Osteoblast (primary cell): ENCODE results near the gene VNN1. TPM values are rescaled to one million over a fixed set of nuclear protein-coding genes. Genes with fewer than 3 reads are reported as not detected.
"Not testable (repeated sequence)": the region's sequence is repeated elsewhere in the genome, so short reads cannot be mapped to it uniquely, and the experiment has no call there.

ENCODE experiments used
- DNase-seq: peaks from one replicate; pipeline ENCODE4 v3.0.0; 2011; ENCODE audit warnings: low spot score, mixed read lengths; ENCODE audit not compliant: insufficient read length; ENCODE audit errors: missing footprints
- H2AFZ ChIP-seq: 2 replicates; pipeline ENCODE4 v1.6.0; 2011; ENCODE audit warnings: mild to moderate bottlenecking, low read length
- H3K27ac ChIP-seq: 2 replicates; pipeline ENCODE4 v1.5.1; 2011; ENCODE audit warnings: mild to moderate bottlenecking, low read depth, low read length, moderate library complexity
- H3K27me3 ChIP-seq: 2 replicates; pipeline ENCODE4 v1.6.0; 2012; ENCODE audit warnings: mild to moderate bottlenecking, control low read depth, inconsistent platforms, low read length, moderate library complexity; ENCODE audit not compliant: insufficient read depth
- H3K36me3 ChIP-seq: 2 replicates; pipeline ENCODE4 v1.5.1; 2011; ENCODE audit warnings: mild to moderate bottlenecking, low read length, control low read depth, moderate library complexity; ENCODE audit not compliant: insufficient read depth
- H3K4me1 ChIP-seq: 2 replicates; pipeline ENCODE4 v1.5.1; 2011; ENCODE audit warnings: mild to moderate bottlenecking, low read length, control low read depth, moderate library complexity; ENCODE audit not compliant: insufficient read depth
- H3K4me2 ChIP-seq: 2 replicates; pipeline ENCODE4 v1.6.0; 2011; ENCODE audit warnings: mild to moderate bottlenecking, low read length; ENCODE audit not compliant: insufficient read depth
- H3K4me3 ChIP-seq: fragments of 200-600 bp; sonication (generic); 3 replicates; pipeline ENCODE4 v1.5.1; 2012; ENCODE audit warnings: mild to moderate bottlenecking, low read length, inconsistent platforms; ENCODE audit not compliant: insufficient read depth
- H3K79me2 ChIP-seq: 2 replicates; pipeline ENCODE4 v1.6.0; 2012; ENCODE audit warnings: mild to moderate bottlenecking, low read length, control low read depth, inconsistent platforms; ENCODE audit not compliant: insufficient read depth
- H3K9me3 ChIP-seq: 2 replicates; pipeline ENCODE4 v1.5.1; 2011; ENCODE audit warnings: low read depth, low read length, control low read depth
- H4K20me1 ChIP-seq: 2 replicates; pipeline ENCODE4 v1.6.0; 2012; ENCODE audit warnings: mild to moderate bottlenecking, low read length, control low read depth; ENCODE audit not compliant: insufficient read depth
- CTCF ChIP-seq: IDR thresholded peaks from 2 replicates; pipeline ENCODE4 v1.5.1; 2011; ENCODE audit warnings: mild to moderate bottlenecking, low read depth, low read length, moderate library complexity; ENCODE audit errors: extremely low read depth
- total RNA-seq: library from RNA; depleted of rRNA; stranded (reverse); fragments of >200 nt; gene quantifications from 2 replicates; pipeline ENCODE4 v1.2.3, GENCODE V29; 2012

VNN1 gene
- total RNA-seq, 1 donor, result not detected

DNA sequence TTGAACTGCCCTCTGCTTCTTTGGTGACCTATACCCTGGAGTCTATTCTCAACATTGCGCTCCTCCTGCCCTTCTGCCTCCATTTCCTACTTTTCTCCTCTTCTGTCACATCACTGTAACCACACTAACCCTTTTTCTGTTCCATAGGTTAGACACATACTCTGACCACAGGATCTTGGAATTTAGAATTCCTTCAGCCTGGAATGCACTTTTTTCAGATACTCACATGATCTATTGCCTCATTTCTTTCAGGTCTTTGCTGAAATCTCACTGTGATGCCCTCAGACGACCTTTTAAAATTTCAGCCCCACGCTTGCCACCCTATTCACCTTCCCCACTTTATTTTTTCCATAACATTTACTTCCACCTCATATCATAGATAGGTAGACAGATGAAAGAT lies 5.1 kb downstream of the VNN1 start:
- Histone ChIP-seq H4K20me1 (no peaks in the 10 kb centered on the region), H3K27ac (no peak overlapping the region), H3K36me3 (no peaks in the 10 kb centered on the region), H2AFZ (no peak overlapping the region), H3K79me2 (no peaks in the 10 kb centered on the region), H3K27me3 (no peaks in the 10 kb centered on the region), H3K4me3 (no peak overlapping the region), H3K9me3 (no peaks in the 10 kb centered on the region), H3K4me2 (no peak overlapping the region), H3K4me1 (peaks cover 7% of the 10 kb centered on the region)
- TF ChIP-seq CTCF, result no peak
- no peak for DNase-seq

DNA sequence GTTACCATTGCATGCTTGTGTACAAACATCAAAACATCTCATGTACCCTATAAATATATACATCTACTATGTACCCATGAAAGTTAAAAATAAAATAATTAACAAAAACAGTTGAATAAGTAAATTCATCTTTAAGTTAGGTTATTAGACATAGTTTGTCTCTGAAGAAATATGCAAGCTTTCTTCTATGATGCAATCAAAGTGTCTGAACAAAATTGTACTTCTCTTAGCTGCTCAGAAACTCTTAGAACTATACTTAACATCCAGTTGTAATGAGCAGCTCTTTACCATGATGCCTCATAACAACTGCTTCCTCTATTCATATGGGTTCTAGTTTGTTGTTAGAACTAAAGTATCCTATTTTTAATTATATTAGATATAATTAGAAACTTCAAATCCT lies 5.9 kb downstream of the VNN1 start:
- no peak overlapping the region for H2AFZ ChIP-seq
- no peak for TF ChIP-seq CTCF
- no peak overlapping the region for H3K27ac ChIP-seq
- H3K27me3 ChIP-seq, result no peaks in the 10 kb centered on the region
- H3K4me1 ChIP-seq, result peaks cover 7% of the 10 kb centered on the region
- no peaks in the 10 kb centered on the region for H3K36me3 ChIP-seq
- H3K9me3 ChIP-seq, result no peaks in the 10 kb centered on the region
- no peak overlapping the region for H3K4me3 ChIP-seq
- no peaks in the 10 kb centered on the region for H4K20me1 ChIP-seq
- DNase-seq, result no peak
- H3K4me2 ChIP-seq, result no peak overlapping the region
- H3K79me2 ChIP-seq, result no peaks in the 10 kb centered on the region

DNA sequence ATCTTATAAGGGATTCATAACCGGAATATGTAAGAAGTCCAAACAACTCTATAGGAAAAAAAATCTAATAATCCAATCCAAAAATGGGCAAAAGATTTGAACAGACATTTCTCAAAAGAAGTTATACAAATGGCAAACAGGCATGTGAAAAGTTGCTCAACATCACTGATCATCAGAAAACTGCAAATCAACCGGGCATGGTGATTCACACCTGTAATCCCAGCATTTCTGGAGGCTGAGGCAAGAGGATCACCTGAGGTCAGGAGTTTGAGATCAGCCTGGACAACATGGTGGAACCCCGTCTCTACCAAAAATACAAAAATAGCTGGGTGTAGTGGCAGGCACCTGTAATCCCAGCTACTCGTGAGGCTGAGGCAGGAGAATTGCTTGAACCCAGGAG lies 7.1 kb downstream of the VNN1 start:
- not testable (repeated sequence) for H2AFZ ChIP-seq, H3K9me3 ChIP-seq, DNase-seq, H4K20me1 ChIP-seq, H3K4me1 ChIP-seq, H3K27me3 ChIP-seq, H3K27ac ChIP-seq, H3K4me2 ChIP-seq, H3K79me2 ChIP-seq, H3K4me3 ChIP-seq, H3K36me3 ChIP-seq

- H3K27ac ChIP-seq, result no peak overlapping the region
- H3K27me3 ChIP-seq, result no peaks in the 10 kb centered on the region
- H3K36me3 ChIP-seq, result no peaks in the 10 kb centered on the region
- H4K20me1 ChIP-seq, result no peaks in the 10 kb centered on the region
- H3K79me2 ChIP-seq, result no peaks in the 10 kb centered on the region
- H3K4me2 ChIP-seq, result no peak overlapping the region
- H3K4me1 ChIP-seq, result no peaks in the 10 kb centered on the region
- H3K9me3 ChIP-seq, result no peaks in the 10 kb centered on the region
- H2AFZ ChIP-seq, result no peak overlapping the region
- H3K4me3 ChIP-seq, result no peak overlapping the region
- DNase-seq, result no peak
- TF ChIP-seq CTCF, result no peak
Observed at GRCh38 chr6:132703936-132704335, 9.9 kb downstream of the VNN1 start.

- no peaks in the 10 kb centered on the region for H3K36me3 ChIP-seq
- no peak for DNase-seq
- no peaks in the 10 kb centered on the region for H4K20me1 ChIP-seq
- no peaks in the 10 kb centered on the region for H3K27me3 ChIP-seq
- H3K9me3 ChIP-seq, result no peaks in the 10 kb centered on the region
- no peaks in the 10 kb centered on the region for H3K79me2 ChIP-seq
- no peak overlapping the region for H3K4me3 ChIP-seq
- no peak overlapping the region for H3K4me2 ChIP-seq
- no peak for TF ChIP-seq CTCF
- no peaks in the 10 kb centered on the region for H3K4me1 ChIP-seq
- no peak overlapping the region for H2AFZ ChIP-seq
- H3K27ac ChIP-seq, result no peak overlapping the region
Observed at GRCh38 chr6:132698608-132699007, 15.2 kb downstream of the VNN1 start.
